AG10803 (cell line): ENCODE measurements around the gene PLA2G7.

Experiments
- DNase-seq: peaks from one replicate; pipeline ENCODE4 v3.0.0; 2010; ENCODE audit warnings: low read depth
- H3K4me3 ChIP-seq: 2 replicates; pipeline ENCODE4 v1.5.1; 2011; ENCODE audit warnings: mild to moderate bottlenecking, low read length, control low read depth
- TF ChIP-seq, protein P1 (sequence below): conservative IDR thresholded peaks from 2 replicates; pipeline ENCODE4 v1.5.1; 2011; ENCODE audit warnings: mild to moderate bottlenecking, low read length, control low read depth, inconsistent platforms

PLA2G7 gene

DNA sequence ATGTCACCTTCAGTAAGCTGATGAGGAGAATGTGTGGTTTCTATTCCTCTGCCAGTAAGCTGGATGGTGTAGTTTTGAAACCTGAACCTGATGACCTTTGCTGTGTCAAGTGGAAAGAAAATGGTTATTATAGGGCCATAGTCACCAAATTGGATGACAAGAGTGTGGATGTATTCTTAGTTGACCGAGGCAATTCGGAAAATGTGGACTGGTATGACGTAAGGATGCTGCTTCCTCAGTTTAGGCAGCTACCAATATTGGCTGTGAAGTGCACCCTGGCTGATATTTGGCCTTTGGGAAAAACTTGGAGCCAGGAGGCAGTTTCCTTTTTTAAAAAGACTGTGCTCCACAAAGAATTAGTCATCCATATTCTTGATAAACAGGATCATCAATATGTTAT lies 45.5 kb downstream of the PLA2G7 start:
- TF ChIP-seq, protein P1, sequence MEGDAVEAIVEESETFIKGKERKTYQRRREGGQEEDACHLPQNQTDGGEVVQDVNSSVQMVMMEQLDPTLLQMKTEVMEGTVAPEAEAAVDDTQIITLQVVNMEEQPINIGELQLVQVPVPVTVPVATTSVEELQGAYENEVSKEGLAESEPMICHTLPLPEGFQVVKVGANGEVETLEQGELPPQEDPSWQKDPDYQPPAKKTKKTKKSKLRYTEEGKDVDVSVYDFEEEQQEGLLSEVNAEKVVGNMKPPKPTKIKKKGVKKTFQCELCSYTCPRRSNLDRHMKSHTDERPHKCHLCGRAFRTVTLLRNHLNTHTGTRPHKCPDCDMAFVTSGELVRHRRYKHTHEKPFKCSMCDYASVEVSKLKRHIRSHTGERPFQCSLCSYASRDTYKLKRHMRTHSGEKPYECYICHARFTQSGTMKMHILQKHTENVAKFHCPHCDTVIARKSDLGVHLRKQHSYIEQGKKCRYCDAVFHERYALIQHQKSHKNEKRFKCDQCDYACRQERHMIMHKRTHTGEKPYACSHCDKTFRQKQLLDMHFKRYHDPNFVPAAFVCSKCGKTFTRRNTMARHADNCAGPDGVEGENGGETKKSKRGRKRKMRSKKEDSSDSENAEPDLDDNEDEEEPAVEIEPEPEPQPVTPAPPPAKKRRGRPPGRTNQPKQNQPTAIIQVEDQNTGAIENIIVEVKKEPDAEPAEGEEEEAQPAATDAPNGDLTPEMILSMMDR = no peak
- no peak for DNase-seq
- H3K4me3 ChIP-seq = no peak overlapping the region

DNA sequence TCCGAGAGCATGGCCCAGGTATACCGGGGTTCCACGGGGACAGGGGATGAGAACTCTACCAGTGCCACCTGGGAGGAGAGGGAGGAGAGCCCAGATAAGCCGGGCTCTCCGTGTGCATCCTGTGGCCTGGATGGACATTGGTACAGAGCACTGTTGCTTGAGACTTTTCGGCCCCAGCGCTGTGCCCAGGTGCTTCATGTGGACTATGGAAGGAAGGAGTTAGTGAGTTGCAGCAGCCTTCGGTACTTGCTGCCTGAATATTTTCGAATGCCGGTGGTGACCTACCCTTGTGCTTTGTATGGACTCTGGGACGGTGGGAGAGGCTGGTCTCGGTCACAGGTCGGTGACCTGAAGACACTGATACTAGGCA lies 46.2 kb downstream of the PLA2G7 start:
- DNase-seq = no peak
- no peak overlapping the region for H3K4me3 ChIP-seq
- TF ChIP-seq, protein P1 = no peak

DNA sequence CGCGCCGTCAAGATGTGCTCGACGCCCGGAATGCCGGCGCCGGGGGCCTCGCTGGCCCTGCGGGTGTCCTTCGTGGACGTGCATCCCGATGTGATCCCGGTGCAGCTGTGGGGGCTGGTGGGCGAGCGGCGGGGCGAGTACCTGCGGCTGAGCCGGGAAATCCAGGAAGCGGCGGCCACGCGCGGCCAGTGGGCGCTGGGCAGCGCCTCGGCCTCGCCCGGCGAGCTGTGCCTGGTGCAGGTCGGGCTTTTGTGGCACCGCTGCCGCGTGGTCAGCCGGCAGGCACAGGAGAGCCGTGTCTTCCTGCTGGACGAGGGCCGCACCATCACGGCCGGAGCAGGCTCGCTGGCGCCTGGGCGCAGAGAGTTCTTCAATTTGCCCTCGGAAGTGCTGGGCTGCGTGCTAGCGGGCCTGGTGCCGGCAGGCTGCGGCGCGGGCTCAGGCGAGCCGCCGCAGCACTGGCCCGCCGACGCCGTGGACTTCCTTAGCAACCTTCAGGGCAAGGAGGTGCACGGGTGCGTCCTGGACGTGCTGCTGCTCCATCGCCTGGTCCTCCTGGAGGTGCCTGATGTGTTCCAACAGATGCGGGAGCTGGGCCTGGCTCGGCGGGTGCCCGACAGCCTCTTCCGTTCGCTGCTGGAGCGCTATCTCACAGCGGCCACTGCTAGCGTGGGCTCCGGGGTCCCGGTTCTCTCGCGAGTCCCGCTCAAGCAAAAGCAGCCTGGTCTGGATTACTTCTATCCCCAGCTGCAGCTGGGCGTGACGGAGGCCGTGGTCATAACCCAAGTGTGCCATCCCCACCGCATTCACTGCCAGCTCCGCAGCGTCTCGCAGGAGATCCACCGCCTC lies 46.8 kb downstream of the PLA2G7 start:
- H3K4me3 ChIP-seq = no peak overlapping the region
- no peak for DNase-seq
- TF ChIP-seq, protein P1 = no peak

GRCh38 chr6:46687619-46688097 lies 47.5 kb downstream of the PLA2G7 start, which contains the start of gene TDRD6:
Gene TDRD6, plus strand, starts transcription at chr6:46687885. Its CDS starts 244 bp downstream, at chr6:46688129.
- TF ChIP-seq, protein P1 = no peak
- H3K4me3 ChIP-seq = no peak within 1 kb of the TSS
- no peak for DNase-seq

DNA sequence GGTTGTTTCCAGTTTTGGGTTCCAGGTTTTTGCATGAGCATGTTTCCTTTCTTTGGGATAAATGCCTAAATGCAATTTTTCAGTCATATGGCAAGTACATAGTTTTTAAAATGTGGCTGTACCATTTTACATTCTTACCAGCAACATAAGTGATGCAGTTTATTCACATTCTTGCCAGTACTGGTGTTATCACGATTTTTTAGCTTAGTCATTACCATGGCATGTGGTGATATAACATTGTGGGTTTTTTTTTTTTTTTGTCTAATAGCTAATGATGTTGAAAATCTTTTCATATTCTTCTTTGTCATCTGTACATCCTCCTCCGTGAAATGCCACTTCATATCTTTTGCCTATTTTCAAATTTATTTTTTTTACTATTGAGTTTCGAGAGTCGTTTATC lies 50.4 kb downstream of the PLA2G7 start:
- TF ChIP-seq, protein P1 = no peak
- H3K4me3 ChIP-seq = no peak overlapping the region
- peak; percentile 37 for DNase-seq

DNA sequence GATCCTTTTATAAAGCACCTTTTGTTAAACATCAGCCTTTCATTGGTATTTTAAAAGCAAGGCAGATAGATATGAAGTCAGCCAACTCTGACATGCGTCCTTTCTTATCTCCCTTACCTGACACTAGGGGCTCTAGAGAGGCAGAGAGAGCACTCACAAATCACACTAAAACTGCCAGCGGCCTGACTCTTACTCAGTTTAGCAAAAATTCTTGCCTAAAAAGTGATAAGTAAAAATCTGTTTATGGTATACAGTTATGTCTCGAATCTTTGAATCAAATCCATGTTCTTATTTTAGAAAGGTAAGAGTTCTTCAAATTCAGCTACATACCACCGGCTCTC lies 57.9 kb downstream of the PLA2G7 start:
- H3K4me3 ChIP-seq = no peak overlapping the region
- TF ChIP-seq, protein P1 = 0 out of 2 replicates have a peak, but pooled peaks have one; percentile 19
- no peak for DNase-seq

DNA sequence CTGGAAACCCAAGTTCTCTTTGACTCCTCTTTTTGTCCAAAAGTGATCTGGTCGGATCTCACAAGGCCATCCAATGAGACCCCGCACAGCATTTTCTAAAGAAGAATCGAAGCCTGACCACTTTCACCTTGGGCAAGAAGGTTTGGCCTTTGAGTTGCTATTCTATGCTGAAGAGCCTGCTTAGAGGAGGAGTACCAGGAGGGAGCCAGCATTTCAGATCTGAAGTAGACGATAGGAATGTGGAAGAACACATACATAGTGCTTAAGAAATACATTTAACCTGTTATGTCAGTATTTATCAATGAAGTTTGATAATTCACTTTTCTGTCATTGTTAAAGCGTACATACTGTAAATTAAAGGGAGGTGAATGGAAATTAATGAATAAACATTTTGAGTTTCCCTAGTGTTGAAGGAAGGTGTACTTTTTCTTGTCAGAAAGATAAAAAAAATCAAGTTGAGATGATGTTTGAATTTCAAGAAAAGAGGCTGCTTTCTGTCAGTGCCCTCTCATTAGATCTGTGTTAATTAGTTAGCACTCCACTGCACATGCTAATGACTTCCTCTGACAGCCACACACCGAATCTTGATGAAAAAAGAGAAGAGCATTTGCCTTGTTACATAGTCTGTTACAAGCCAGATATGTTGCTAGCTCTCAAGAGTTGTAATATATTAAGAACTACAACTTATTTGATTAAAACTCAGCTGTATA lies 58.4 kb downstream of the PLA2G7 start:
- no peak for DNase-seq
- H3K4me3 ChIP-seq = no peak overlapping the region
- TF ChIP-seq, protein P1 = no peak
